ENCODE results near the gene NLN.
"Not testable (repeated sequence)": the region's sequence is repeated elsewhere in the genome, so short reads cannot be mapped to it uniquely, and the experiment has no call there.

Gene NLN

DNA sequence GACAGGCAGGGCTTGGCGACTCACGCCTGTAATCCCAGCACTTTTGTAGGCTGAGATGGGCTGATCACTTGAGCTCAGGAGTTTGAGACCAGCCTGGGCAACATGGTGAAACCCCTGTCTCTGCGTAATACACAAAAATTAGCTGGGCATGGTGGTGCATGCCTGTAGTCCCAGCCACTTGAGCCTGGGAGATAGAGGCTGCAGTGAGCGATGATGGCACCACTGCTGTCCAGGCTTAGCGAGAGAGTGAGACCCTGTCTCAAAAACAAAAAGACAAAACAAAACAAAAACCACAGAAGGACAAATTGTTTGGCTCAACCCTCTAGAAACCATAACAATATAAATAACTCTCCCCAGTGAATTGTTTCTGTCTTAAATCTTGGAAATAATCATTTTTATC, 111.8 kb downstream of the NLN start:
- no peak for DNase-seq

DNA sequence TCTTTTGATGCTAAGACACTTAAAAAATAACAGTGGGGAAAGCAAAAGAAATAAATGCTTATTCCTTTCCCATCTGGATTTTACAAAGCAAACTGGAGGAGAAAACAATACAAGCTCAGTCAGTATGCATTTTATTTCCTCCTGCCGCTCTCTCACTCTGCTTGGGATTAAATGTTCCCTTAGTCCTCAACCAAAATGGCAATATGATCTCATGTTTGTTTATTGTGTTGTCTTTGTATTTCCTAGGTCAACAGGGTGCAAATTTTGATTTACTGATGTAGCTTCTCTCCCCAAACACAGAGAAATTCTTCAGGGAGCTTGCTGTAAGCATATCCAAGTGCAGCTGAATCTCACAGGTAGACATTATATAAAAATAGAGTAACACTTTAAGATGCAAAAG, 112.3 kb downstream of the NLN start:
- no peak for DNase-seq

DNA sequence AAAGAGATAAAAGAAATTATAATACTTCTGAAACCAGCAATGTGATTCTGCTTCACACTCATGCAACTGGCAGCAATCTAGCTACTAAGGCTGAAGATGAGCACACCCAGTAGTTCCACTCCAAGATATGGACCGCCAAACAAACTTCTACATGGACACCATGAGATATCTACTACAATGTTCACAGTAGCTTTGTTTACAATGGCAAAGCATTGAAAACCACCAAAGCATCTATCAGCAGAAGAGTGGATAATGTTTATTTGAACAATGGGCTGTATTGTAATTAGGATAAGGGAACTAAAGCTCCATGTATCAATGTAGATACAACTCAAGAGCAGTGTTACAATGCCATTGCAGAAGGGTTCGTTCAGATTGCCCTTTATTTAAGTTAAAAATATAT, 113.2 kb downstream of the NLN start:
- no peak for DNase-seq

DNA sequence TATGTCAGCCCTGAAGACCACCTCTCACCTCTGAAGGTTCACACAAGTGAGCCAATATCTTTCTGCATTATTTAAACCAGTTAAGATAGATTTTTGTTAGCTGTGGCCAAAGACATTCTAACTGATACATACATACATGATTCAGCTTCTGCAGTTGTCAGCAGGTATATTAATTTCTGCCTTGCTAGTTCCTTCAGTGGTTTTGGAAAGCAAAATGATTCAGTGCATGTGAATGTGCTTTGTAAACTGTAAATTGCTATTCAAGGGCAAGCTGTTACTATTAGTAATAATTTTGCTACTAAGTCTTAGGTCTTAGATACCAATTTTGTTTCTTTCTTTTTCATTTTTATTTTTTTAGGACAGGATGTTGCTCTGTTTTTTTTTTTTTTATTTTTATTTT, 115.1 kb downstream of the NLN start:
- DNase-seq: peak; percentile 77

DNA sequence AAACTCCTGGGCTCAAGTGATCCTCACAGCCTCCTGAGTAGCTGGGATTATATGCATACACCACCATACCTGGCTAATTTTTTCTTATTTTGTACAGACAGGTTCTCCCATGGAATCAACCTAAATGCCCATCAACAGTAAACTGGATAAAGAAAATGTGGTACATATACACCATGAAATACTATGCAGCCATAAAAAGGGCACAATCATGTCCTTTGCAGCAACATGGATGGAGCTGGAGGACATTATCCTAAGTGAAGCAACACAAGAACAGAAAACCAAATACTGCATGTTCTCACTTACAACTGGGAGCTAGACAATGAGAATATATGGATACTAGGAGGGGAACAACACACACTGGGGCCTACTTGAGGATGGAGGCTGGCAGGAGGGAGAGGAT, 117.2 kb downstream of the NLN start:
- not testable (repeated sequence) for DNase-seq

DNA sequence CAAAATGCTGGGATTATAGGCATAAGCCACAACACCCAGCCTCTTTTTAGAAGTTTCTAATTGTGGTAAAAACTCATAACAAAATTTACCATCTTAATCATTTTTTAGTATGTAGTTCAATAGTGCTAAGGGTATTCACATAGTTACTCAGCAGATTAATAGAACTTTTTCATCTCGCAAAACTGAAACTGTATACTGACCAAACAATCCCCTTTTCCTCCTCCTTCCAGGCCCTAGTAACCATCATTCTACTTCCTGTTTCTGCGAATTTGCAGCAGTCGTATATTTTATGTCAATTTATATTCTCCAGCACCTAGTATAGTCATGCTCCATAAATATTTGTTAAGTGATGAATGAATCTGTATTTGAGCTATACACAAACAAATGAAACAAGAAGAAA, 118.1 kb downstream of the NLN start:
- no peak for DNase-seq

DNA sequence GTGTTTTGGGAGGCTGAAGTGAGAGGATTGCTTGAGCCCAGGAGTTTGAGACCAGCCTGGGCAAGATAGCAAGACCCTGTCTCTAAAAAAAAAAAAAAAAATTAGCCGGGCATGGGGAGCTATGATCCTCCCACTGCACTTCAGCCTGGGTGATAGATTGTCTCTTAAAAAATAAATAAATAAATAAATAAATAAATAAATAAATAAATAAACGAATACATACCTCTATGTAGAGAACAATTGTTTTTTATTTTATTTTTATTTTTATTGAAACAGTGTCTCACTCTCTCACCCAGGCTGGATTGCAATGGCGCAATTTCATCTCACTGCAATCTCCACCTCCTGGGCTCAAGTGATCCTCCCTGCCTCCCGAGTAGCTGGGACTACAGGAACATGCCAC, 122.8 kb downstream of the NLN start:
- DNase-seq: not testable (repeated sequence)

DNA sequence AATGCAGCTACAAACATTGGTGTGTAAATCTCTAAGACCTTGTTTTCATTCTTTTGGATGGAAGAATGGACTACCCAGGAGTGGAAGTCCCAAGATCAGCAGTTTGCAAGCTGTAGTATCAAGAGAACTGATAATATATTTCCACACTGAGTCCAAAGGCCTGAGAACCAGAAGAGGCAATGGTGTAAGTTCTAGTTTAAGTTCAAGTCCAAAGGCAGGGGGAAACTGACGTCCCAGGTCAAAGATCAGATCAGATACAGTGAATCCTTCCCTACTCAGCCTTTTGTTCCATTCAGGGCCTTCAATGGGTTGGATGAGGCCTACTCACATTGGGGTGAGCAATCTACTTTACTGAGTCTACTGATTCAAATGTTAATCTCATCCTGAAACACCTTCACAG, 124.1 kb downstream of the NLN start:
- no peak for DNase-seq

DNA sequence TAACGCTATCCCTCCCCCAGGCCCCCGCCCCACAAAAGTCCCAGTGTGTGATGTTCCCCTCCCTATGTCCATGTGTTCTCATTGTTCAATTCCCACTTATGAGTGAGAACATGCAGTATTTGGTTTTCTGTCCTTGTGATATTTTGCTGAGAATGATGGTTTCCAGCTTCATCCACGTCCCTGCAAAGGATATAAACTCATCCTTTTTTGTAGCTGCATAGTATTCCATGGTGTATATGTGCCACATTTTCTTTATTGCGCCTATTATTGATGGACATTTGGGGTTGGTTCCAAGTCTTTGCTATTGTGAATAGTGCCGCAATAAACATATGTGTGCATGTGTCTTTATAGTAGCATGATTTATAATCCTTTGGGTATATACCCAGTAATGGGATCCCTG, 125.0 kb downstream of the NLN start:
- not testable (repeated sequence) for DNase-seq

DNA sequence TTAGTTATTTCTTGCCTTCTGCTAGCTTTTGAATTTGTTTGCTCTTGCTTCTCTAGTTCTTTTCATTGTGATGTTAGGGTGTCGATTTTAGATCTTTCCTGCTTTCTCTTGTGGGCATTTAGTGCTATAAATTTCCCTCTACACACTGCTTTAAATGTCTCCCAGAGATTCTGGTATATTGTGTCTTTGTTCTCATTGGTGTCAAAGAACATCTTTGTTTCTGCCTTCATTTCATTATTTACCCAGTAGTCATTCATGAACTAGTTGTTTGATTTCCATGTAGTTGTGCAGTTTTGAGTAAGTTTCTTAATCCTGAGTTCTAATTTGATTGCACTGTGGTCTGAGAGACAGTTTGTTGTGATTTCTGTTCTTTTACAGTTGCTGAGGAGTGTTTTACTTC, 127.9 kb downstream of the NLN start:
- not testable (repeated sequence) for DNase-seq

DNA sequence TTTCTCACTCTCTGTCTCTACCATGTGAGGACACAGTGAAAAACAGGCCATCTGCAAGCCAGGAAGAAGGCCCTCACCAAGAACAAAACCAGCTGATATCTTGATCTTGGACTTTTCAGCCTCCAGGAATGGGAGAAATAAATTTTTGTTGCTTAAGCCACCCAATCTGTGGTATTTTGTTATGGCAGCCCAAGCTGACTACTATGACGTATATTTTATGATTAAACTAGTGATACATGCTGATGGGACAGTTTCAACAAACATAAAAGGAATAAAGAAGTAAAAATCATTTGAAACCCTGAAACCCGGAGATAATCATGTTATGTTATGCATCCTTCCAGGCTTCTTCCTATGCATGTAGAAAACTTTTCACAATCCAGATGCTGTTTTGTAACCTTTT, 132.9 kb downstream of the NLN start:
- DNase-seq: peak; percentile 40

DNA sequence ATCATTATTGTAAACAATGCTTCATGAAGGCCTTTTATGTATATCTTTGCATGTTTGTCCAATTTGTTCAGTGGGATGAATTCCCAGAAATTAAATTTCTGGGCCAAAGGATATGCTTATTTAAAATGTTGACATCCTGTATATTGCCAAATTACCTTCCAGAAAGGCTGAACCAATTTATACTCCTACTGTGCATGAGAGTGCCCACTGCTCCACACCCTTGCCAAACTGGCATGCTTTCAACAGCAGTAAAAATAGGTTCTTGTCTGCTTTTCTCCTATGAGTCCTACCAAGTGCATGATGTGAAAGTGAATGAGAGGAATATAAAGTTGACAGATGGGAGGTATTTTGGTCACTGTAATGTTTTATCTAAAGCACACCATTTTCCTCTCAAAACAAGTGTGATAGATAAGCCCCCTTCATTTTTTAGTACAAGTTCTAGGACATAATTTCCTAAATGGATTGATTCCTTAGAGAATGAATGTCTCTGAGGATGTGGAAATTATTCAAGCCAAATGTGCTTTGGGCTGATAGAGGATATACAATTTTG, 133.8 kb downstream of the NLN start:
- no peak for DNase-seq

DNA sequence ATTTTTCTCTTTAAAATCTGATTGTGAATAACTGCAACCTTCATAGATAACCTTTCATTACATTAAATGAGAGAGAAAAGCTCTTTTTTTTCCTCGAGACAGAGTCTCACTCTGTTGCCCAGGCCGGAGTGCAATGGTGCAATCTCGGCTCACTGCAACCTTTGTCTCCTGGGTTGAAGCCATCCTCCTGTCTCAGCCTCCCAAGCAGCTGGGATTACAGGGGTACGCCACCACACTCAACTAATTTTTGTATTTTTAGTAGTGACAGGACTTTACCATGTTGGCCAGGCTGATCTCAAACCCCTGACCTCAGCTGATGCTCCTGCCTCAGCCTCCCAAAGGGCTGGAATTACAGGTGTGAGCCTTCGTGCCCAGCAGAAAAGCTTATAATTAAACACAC, 134.5 kb downstream of the NLN start:
- DNase-seq: no peak

DNA sequence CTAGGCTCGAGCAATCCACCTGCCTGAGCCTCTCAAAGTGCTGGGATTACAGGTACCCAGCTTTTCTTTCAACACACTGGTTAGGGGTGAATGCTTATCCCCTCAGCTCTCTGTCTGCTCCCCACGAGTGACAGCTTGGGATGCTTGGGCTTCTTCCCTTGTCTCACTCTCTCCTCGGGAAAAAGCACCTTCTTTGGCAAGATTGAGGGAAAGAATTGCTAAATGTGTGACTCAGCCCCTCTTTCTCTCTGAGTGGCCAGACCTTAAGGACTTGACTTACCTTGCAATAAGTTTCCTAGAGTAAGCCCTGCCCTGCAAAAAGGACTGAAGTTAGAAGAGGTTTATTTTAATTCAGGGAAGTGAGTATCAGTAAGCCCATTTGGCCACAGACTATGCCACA, 136.3 kb downstream of the NLN start:
- no peak for DNase-seq

DNA sequence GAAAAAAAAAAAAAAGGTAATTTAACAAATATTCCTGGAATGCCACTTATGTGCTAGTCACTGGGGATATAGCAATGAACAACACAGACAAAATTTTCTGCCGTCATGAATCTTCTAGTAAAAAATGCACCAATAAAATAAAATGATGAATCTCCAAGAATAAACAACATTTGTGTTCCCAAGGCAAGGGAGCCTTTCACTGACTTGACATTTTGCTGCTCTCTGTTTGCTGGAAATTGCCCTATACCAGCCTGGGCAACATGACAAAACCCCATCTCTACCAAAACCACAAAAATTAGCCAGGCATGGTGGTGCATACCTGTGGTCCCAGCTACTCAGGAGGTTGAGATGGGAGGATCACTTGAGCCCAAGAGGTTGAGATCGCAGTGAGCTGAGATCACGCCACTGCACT, 139.8 kb downstream of the NLN start:
- peak; percentile 99 for DNase-seq

DNA sequence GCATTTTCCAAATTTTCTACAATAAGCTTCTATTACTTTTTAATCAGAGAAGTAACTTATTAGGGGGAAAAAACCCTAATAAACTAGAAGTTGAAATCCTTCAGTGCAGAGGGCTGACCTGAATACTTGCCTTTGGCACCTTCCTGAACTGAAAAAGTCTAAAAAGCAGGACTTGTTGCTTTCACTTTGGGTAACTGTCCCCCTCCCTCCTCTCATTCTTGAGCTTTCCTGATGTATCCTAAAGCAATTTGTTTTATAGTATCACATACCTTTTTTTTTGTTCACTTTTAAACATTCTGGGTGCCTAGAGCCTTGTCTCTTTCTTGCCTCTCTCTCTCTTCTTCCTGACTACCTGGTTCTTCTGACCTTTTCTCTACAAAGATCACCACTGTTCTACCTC, 140.4 kb downstream of the NLN start:
- DNase-seq: peak; percentile 45

DNA sequence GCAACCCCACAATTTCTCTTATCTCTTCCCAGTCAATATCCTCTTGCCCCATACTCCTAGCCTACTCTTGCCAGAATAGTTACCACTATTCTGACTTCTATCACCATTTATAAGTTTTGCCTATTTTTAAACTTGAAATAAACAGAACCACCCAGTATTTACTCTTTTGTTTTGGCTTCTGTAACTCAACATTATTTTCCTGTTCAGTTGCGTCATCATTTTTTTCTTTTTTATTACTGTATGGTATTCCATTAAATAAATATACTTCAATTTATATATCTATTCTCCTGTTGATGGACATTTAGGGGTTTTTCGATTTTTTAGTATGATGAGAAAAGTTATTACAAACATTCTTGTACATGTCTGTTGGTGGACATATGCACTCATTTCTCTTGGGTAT, 141.7 kb downstream of the NLN start:
- no peak for DNase-seq

DNA sequence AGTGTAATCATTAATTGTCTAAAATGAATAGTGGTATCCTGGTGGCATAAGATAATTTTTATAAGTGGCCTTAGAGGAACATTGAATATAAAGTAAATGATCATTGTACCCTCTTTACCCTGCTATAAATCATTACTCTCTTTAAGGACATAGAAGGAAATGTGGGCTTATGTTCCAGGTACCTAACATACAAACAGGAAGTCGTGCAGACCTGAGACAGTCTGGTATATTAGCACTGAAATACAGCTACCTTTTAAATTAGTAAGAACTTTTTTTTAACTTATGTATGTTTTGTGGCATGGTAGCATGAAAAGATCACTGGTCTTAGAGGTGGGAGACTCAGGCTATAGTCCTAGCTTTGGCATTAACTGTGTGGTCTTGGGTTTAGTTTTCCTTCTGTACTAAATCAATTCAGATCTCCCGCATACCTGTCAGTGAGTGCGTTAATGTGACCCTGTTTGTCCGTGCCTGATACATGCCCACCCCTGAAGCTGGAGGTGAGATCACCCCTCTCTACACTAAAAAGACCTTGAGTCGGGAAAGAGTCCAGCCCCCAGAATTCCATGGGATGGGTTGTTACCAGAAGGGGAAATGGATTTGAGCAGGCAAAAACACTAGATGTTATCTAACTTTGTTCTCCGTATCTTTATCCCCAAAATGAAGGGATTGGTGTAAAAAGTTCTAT, 145.0 kb downstream of the NLN start:
- no peak for DNase-seq

DNA sequence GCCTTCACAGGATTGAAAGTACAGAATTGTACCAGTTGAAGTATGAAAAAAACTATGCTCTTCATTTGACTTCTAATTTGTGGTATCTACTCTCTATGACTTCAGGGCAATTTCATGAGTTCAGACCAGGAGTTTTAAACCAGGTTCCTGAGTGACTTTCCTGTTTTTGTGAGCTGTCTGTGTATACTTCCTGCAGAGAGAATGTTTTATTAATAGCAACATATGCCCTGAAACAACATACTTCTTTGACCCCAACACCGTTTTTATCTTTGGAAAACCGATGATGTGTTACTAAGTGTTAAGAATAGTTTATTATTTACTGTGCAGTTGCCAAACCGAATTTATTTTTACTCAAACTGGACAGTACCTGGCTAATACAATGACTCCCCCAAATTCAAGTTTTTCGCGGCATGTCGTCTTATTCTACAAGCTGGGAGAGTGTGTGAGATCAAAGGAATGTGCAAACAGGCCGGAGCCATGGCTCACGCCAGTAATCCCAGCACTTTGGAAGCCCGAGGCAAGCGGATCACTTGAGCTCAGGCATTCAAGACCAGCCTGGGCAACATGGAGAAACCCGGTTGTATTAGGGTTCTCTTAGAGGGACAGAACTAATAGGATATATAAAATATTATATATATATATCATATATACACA, 145.7 kb downstream of the NLN start:
- DNase-seq: peak; percentile 35

DNA sequence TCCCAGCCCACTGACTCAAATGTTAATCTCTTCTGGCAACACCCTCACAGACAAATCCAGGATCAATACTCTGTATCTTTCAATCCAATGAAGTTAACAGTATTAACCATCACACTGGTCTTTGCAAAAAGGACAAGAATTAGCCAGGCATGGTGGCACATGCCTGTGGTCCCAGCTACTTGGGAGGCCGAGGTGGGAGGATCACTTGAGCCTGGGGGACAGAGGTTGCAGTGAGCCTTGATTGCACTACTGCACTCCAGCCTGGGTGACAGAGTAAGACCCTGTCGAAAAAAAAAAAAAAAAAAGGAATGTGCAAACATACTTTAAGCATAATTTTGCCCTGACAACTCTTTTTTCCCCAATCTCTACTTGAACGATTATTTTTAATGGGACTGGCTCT, 146.5 kb downstream of the NLN start:
- no peak for DNase-seq

DNA sequence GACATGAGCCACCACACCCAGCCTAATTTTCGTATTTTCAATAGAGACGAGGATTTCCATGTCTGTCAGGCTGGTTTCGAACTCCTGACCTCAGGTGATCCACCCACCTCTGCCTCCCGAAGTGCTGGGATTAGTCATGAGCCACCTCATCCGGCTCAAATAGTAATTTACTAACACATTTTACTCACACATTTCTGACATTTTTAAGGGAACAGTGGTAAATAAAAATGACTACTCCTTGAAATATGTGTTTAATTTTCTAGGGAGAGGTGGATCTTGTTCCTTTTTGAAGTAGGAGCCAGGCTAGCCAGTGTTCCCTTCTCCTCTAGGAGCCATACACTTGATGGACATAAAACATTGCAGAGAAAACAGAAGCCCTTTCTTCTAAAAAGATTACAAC, 149.2 kb downstream of the NLN start:
- peak; percentile 74 for DNase-seq

DNA sequence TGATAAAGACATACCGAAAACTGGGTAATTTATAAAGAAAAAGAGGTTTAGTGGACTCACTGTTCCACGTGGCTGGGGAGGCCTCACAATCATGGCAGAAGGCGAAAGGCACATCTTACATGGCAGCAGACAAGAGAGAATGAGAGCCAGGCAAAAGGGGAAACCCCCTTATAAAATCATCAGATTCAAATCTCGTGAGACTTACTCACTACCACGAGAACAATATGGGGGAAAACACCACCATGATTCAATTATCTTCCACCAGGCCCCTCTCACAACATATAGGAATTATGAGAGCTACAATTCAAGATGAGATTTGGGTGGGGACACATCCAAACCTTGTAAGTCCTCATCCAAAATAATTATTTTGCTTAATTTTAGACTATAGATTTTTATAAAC, 149.8 kb downstream of the NLN start:
- DNase-seq: not testable (repeated sequence)

DNA sequence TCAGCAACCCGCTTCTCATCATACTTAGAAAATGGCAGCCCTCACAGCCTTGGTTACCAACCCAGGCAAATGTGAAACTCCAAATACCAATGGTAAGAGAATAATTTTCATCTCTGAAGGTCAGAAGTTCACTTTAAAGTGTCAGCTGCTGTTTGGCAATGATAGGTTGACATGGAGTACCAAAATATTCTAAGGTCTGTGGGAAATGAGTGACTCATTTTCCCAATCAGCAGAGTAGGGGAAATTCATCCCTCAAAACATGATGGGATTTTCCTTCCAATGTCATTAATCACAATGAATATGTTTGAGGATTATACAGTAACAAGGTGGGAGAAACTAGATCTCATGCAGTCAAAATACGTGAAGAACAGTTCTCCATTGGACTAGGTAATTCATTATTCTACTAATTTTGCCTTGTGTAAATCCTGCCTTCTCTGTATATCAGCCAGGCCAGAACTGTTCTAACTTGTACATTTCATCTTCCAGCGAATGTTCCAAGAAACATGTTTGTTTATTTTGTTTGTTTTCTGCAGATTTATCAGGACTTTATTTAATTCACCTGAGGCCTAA, 151.3 kb downstream of the NLN start:
- peak; percentile 72 for DNase-seq

DNA sequence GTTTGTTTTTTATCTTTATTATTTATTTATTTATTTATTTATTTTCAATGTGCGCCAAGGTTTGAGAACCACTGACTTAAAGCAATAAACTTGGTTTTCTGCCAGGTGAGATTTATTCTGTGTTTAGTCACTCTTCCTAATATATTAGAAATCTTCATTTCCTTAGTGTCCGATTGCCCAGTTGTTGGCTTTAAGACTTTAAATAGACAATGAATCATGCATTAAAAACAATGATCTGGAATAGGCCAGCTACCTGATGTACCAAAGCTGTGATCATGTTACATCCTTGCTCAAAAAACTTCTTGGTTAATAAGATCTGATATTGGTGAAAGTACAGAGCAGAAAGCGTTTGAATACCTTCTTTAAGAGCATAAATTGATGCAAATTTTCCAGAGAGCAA, 152.2 kb downstream of the NLN start:
- peak; percentile 40 for DNase-seq
